Glutamatergic neuron (in vitro differentiated cells): Measurements from ENCODE around the gene TACC2. TPM values are rescaled to one million over a fixed set of nuclear protein-coding genes. Genes with fewer than 3 reads are reported as not detected.

Source experiments
- DNase-seq: peaks from one replicate; pipeline ENCODE4 v3.0.0; 2022
- H3K27ac Mint-ChIP-seq: one replicate; pipeline ENCODE4 v1.8.0; 2020; ENCODE audit warnings: mild to moderate bottlenecking, mixed read lengths, inconsistent platforms; ENCODE audit not compliant: unreplicated experiment
- H3K27me3 Mint-ChIP-seq: one replicate; pipeline ENCODE4 v1.8.0; 2020; ENCODE audit warnings: mild to moderate bottlenecking, moderate library complexity, mixed read lengths, inconsistent platforms; ENCODE audit not compliant: unreplicated experiment
- H3K36me3 Mint-ChIP-seq: one replicate; pipeline ENCODE4 v1.8.0; 2020; ENCODE audit warnings: mild to moderate bottlenecking, mixed read lengths, inconsistent platforms; ENCODE audit not compliant: unreplicated experiment
- H3K4me1 Mint-ChIP-seq: one replicate; pipeline ENCODE4 v1.8.0; 2020; ENCODE audit warnings: mild to moderate bottlenecking, low read depth, mixed read lengths, inconsistent platforms; ENCODE audit not compliant: unreplicated experiment
- H3K4me3 Mint-ChIP-seq: one replicate; pipeline ENCODE4 v1.8.0; 2020; ENCODE audit warnings: mild to moderate bottlenecking, mixed read lengths, inconsistent platforms; ENCODE audit not compliant: unreplicated experiment
- H3K9me3 Mint-ChIP-seq: one replicate; pipeline ENCODE4 v1.8.0; 2020; ENCODE audit warnings: mild to moderate bottlenecking, moderate library complexity, mixed read lengths, inconsistent platforms; ENCODE audit not compliant: unreplicated experiment
- CTCF ChIP-seq: fragments of 200-600 bp; sonication (generic); IDR thresholded peaks from one replicate; pipeline ENCODE4 v1.5.0; 2021; ENCODE audit not compliant: partially characterized antibody, unreplicated experiment
- total RNA-seq: library from RNA; stranded (reverse); fragmentation: NEBNext Ultra II Directional; extraction: Animal tissue kit (Norgen Biotek cat#: 25700); gene quantifications from one replicate; pipeline ENCODE4 v1.2.1, GENCODE V29; 2021; ENCODE audit not compliant: unreplicated experiment

Gene TACC2
- total RNA-seq, 1 donor from 2014 or later = 499 TPM

GRCh38 chr10:122164815-122165483 is 176.0 kb downstream of the TACC2 start:
- DNase-seq = peak; percentile 60
- Mint-ChIP-seq H3K4me1 (peaks cover 62% of the 10 kb centered on the region), H3K9me3 (peaks cover 42% of the 10 kb centered on the region), H3K36me3 (no peaks in the 10 kb centered on the region), H3K27me3 (peaks cover 33% of the 10 kb centered on the region), H3K4me3 (peak overlapping the region; percentile 100), H3K27ac (peak overlapping the region; percentile 100)
- no peak for TF ChIP-seq CTCF

DNA sequence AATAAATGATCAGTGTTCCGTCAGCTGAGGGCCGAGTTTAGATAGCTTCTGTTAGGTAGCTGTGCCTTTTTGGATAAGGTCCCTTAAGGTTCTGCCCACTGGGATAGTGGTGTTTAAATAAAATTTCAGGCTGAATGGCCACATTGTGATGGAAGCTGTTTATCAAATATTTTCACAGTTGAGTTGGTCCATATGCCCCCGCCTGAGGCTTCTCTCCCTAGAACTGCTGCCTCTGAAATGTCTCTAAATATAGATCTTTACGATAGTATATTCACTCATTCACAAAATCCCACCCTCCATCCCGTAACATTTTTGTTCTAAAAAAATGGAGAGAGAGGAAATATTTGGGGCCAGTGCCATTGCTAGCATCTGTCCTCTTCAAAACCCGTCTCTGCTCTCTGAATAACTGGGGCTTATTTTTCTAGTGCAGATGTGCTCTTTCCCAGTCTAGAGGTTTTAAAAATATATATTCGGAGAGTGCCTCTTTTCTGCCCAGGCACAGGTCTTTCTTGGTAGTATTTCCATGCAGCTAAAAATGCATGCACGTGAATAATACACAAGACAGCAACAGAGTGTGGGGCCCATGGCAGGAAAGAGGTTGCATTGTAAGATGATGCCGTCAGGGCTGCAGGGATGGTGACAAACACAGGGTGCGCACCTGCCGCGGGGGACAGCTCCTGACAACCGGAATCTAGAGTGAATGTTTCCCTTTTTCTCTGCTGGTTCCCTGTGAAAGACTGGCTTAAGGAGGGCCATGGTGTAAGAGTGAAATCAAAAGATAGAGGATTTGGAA is 176.7 kb downstream of the TACC2 start:
- Mint-ChIP-seq H3K9me3 (peaks cover 42% of the 10 kb centered on the region), H3K27ac (peak overlapping the region; percentile 100)

GRCh38 chr10:122168101-122168500 is 179.1 kb downstream of the TACC2 start:
- no peak for TF ChIP-seq CTCF
- Mint-ChIP-seq H3K4me1 (peaks cover 62% of the 10 kb centered on the region), H3K27me3 (peaks cover 27% of the 10 kb centered on the region), H3K36me3 (no peaks in the 10 kb centered on the region), H3K27ac (peak overlapping the region; percentile 100), H3K9me3 (peaks cover 39% of the 10 kb centered on the region), H3K4me3 (peak overlapping the region; percentile 100)
- DNase-seq = no peak

More for the DNA sequence above, 176.7 kb downstream of the TACC2 start:
- Mint-ChIP-seq H3K4me3 (peak overlapping the region; percentile 100), H3K36me3 (no peaks in the 10 kb centered on the region), H3K27me3 (peaks cover 35% of the 10 kb centered on the region), H3K4me1 (peaks cover 59% of the 10 kb centered on the region)
- no peak for TF ChIP-seq CTCF
- DNase-seq = no peak

- no peak for DNase-seq
- TF ChIP-seq CTCF = no peak
- H3K4me1 Mint-ChIP-seq = peaks cover 67% of the 10 kb centered on the region
- H3K27ac Mint-ChIP-seq = no peak overlapping the region
- H3K9me3 Mint-ChIP-seq = peaks cover 38% of the 10 kb centered on the region
- H3K36me3 Mint-ChIP-seq = no peaks in the 10 kb centered on the region
- peak overlapping the region; percentile 100 for H3K4me3 Mint-ChIP-seq
- peaks cover 30% of the 10 kb centered on the region for H3K27me3 Mint-ChIP-seq
Measured at GRCh38 chr10:122168598-122169394, 179.8 kb downstream of the TACC2 start.
